Fibroblast of peridontal ligament (primary cell): ENCODE data around the gene TMEM81.

ENCODE experiments used
- DNase-seq: peaks from one replicate; pipeline ENCODE4 v3.0.0-alpha.2; 2010; ENCODE audit errors: extremely low read depth

Gene TMEM81

GRCh38 chr1:205076245-205076761 lies 8.0 kb downstream of the TMEM81 start:
- DNase-seq = no peak

- no peak for DNase-seq
Observed at GRCh38 chr1:205075642-205076155, 8.6 kb downstream of the TMEM81 start.

GRCh38 chr1:205074513-205074912 lies 9.7 kb downstream of the TMEM81 start:
- DNase-seq = no peak

GRCh38 chr1:205074084-205074483 lies 10.2 kb downstream of the TMEM81 start:
- DNase-seq = no peak

DNA sequence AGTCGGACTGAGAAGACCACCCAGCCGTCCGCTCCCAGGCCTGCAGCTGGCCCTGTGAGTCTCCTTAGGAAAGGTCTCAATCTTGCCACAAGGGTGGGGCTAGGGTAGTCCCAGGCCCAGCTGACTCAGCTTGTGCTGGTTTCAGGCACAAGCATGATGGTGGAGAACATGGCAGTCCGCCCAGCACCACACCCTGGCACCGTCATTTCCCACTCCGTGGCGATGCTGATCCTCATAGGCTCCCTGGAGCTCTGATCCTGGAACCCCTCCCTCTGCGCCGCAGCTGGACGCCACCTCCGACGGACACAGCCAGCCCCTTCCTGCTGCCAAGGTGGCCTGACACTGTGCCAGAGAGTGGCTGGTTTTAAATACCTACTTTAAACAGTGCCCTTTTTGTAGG lies 10.7 kb downstream of the TMEM81 start:
- no peak for DNase-seq

GRCh38 chr1:205072881-205073280 lies 11.4 kb downstream of the TMEM81 start:
- no peak for DNase-seq

DNA sequence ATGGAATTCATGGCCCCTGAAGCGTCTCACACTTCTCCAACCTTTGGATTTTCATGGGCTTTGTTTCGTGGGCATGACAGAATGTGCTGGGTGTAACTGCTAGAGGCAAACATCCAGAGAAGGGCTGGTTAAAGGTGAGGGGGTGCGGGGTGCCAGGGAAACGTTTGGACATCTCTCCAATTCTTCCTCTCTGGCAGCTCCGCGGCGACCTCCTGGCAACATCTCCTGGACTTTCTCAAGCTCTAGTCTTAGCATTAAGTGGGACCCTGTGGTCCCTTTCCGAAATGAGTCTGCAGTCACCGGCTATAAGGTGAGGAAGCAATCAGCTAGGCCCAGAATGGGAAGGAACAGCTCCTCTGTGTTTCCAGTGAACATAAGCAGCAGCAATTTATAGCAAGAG lies 12.0 kb downstream of the TMEM81 start:
- no peak for DNase-seq

- no peak for DNase-seq
Observed at GRCh38 chr1:205071801-205072200, 12.5 kb downstream of the TMEM81 start.

- DNase-seq = no peak
Observed at GRCh38 chr1:205071028-205071409, 13.2 kb downstream of the TMEM81 start.

DNA sequence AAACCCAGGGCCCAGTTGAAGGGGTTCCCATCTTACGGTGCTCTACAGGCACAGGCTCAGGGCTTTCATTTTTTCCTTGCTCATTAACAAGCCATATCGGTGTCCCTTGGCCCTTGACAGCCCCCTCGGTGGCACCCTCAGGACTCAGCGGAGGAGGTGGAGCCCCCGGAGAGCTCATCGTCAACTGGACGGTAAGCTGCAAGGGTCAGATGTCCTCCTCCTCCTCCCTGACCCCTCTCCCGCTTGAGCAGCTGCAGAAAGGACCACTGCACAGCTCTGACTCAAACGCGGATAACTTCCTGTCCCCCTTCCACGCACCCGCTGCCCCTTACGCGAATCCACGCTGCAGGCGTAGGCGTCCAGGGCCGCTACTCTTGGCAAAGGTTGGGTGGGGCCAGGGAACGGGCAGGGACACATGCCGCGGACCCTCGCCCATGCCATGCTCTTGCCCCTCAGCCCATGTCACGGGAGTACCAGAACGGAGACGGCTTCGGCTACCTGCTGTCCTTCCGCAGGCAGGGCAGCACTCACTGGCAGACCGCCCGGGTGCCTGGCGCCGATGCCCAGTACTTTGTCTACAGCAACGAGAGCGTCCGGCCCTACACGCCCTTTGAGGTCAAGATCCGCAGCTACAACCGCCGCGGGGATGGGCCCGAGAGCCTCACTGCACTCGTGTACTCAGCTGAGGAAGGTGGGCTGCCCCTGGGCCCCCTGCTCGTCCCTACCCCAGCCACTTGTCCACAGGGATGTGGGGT lies 14.7 kb downstream of the TMEM81 start:
- no peak for DNase-seq

DNA sequence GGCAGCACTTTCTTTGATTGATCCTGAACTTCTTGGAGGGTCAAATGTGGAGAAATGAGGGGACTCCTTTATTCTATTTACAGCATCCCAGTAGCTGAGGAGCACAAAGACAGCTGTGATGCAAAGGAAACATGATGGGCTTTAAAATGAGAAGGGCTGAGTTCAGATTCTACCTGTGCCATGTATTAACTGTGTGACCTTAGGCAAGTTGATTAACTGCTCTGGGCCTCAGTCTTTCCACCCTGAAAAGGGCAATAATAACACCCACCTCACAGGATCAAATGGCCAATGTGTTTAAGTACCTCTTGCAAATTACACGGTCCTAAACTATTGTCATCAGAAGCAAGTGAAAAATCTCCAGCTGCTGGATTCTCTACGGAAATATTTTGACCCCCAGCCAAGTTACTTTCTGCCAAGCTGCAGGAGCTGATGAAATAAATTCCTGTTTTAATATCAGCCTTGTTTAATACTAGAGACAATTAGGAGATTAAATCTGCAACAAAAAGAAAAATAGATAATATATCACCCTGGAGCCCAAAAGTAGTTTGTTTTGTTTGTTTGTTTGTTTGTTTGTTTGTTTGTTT lies 15.7 kb downstream of the TMEM81 start:
- DNase-seq = peak; percentile 33

DNA sequence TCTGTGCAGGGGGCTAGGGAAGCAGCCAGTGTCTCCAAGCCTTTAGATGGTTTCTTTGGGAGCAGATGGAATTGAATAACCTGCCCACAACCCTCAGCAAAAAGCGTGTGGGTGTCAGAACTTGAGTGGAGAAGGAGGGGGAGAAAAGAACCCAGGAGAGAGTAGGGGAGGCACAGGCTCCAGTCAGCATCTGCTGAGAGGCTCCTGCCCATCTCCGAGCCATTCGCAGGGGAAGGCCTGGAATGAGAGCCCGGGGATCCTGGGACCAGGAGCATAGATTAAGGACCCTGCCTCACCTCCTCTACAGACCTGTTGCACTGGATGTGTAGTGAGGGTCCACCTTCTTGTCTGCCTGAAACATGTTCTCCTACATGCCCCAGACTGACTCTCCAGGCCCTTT lies 16.3 kb downstream of the TMEM81 start:
- no peak for DNase-seq

- DNase-seq = no peak
Observed at GRCh38 chr1:205067031-205067430, 17.2 kb downstream of the TMEM81 start.

- DNase-seq = no peak
Observed at GRCh38 chr1:205066141-205066818, 18.0 kb downstream of the TMEM81 start.

DNA sequence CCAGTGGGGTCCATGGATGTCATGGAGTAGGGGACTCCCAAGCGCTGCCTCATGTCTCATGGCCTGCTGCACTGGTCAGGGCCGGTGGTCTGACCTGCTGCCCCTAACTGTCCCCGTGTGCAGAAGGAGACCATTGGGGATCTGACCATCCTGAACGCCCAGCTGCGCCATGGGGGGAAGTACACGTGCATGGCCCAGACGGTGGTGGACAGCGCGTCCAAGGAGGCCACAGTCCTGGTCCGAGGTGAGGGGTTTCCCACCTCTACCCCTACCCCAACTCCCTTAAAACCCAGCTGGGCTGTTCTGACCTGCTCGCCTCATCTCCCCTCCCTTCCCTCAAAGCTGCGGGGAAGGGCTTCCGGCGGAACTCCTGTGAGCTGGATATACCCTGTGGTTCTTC lies 18.6 kb downstream of the TMEM81 start:
- no peak for DNase-seq

DNA sequence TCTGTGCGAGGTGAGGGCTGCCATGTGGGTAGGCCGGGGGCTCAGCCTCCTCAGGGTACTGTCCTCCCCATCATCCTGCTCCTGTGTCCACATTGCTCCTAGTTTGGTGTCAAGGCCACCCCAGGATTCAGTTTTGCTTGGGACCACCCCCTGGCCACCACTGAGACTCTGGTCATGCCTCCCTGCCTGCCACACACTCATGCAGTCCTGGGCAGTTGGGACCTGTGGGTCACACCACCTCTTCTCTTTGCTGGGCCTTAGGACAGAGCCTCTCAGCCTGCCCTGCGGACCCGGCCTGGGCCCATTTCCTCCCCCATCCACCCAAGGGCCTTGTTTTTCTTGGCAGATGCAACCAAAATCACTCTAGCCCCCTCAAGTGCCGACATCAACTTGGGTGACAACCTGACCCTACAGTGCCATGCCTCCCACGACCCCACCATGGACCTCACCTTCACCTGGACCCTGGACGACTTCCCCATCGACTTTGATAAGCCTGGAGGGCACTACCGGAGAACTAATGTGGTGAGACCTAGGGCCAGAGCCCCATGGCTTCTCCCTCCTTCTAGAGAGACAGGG lies 19.4 kb downstream of the TMEM81 start:
- no peak for DNase-seq

- DNase-seq = no peak
Observed at GRCh38 chr1:205064301-205064700, 20.0 kb downstream of the TMEM81 start.

- DNase-seq = no peak
Observed at GRCh38 chr1:205062895-205063294, 21.4 kb downstream of the TMEM81 start.

DNA sequence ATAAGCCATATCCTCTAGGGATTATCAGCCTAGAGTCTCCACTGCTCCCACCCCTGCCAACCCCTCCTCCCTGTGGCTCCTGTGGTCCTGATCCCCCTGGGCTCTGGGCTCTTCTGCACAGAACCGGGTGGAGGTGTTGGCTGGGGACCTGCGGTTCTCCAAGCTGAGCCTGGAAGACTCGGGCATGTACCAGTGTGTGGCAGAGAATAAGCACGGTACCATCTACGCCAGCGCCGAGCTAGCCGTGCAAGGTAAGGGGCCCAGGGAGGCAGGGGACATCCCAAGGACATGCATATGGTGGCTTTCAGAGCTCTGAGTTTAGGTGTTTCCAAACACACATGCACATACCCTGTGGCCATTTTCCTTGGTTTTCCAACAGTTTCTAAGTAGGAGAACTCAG lies 21.9 kb downstream of the TMEM81 start:
- DNase-seq = no peak

- peak; percentile 73 for DNase-seq
Observed at GRCh38 chr1:205061665-205062069, 22.6 kb downstream of the TMEM81 start.

- no peak for DNase-seq
Observed at GRCh38 chr1:205061227-205061626, 23.0 kb downstream of the TMEM81 start.

- DNase-seq = no peak
Observed at GRCh38 chr1:205060746-205061145, 23.5 kb downstream of the TMEM81 start.
